K562 (cell line): ENCODE data around the gene ZNF440. TPM values are rescaled to one million over a fixed set of nuclear protein-coding genes. Genes with fewer than 3 reads are reported as not detected.
"Not testable (repeated sequence)": the region's sequence is repeated elsewhere in the genome, so short reads cannot be mapped to it uniquely, and the experiment has no call there.

ENCODE experiments used
- ATAC-seq: fragments of 200-7000 bp; cut with Tn5 transposase; 3 replicates; pipeline ENCODE4 v1.9.1; 2020; ENCODE audit warnings: moderate library complexity
- BruUV-seq: library from RNA; stranded (reverse); fragments of 400-500 nt; replicated peaks from 2 replicates; lab custom pipeline; 2021; lab: Mats Ljungman, UMichigan
- CTCF ChIA-PET: fragments of 300-600 bp; formaldehyde crosslinking; extraction: SDS; loops from one replicate; lab custom pipeline; 2021; ENCODE audit warnings: low intra/inter-chr PET ratio; lab: Yijun Ruan, JAX
- POLR2A ChIA-PET: fragments of 300-600, 350-650 bp; sonication (Branson Sonifier 250); formaldehyde crosslinking; extraction: SDS; loops from one replicate; lab custom pipeline; 2021; ENCODE audit warnings: antibody characterized with exemption, inconsistent platforms; lab: Yijun Ruan, JAX
- DNase-seq, 4 experiments: peaks; one replicate each; pipeline versions ENCODE4 v3.0.0 to v3.0.0-alpha.2; 2011 to 2018; ENCODE audit warnings: low spot score in 3 of 4, mixed read lengths in 3 of 4; ENCODE audit errors: extremely low read depth in 1 of 4
- FAIRE-seq: peaks from 2 replicates; lab custom pipeline; 2011; peaks lifted over from hg19 to GRCh38; lab: Jason Lieb, UNC
- H2AFZ ChIP-seq: 2 replicates; pipeline ENCODE4 v1.6.0; 2011; ENCODE audit warnings: low read depth, low read length, control low read depth, inconsistent platforms
- H3K27ac ChIP-seq: fragments of 200-600 bp; 3 replicates; pipeline ENCODE4 v1.8.0; 2011; ENCODE audit warnings: low read depth, mild to moderate bottlenecking, control low read depth, inconsistent platforms, low read length, moderate library complexity, mixed read lengths; ENCODE audit errors: extremely low read depth
- H3K27me3 ChIP-seq, 2 experiments: fragments of 300-600 bp in 1 of 2; 2 replicates in 1 of 2; 3 replicates in 1 of 2; pipeline versions ENCODE4 v1.6.0 to v1.8.0; 2011; ENCODE audit warnings: inconsistent platforms in 2 of 2, low read length in 2 of 2, mild to moderate bottlenecking in 1 of 2, mixed read lengths in 1 of 2, moderate library complexity in 1 of 2; ENCODE audit not compliant: control insufficient read depth in 2 of 2, insufficient read depth in 2 of 2
- H3K36me3 ChIP-seq: fragments of 300-600 bp; 3 replicates; pipeline ENCODE4 v1.8.0; 2011; ENCODE audit warnings: mild to moderate bottlenecking, low read length, inconsistent platforms; ENCODE audit not compliant: control insufficient read depth, insufficient read depth
- H3K4me1 ChIP-seq, 2 experiments: fragments of 200-600 bp in 1 of 2; replicated peaks in 1 of 2; 2 replicates in 1 of 2; 3 replicates in 1 of 2; pipeline versions ENCODE4 v1.5.1 to v1.8.0; 2011; ENCODE audit warnings: inconsistent platforms in 2 of 2, low read length in 2 of 2, mild to moderate bottlenecking in 1 of 2, mixed read lengths in 1 of 2, moderate library complexity in 1 of 2; ENCODE audit not compliant: control insufficient read depth in 2 of 2, insufficient read depth in 2 of 2
- H3K4me2 ChIP-seq: 2 replicates; pipeline ENCODE4 v1.6.1; 2011; ENCODE audit warnings: low read length, control low read depth, inconsistent platforms, mixed read lengths; ENCODE audit not compliant: insufficient read depth
- H3K4me3 ChIP-seq: fragments of 200-600 bp; sonication (generic), shearing (Covaris generic); 2 replicates; pipeline ENCODE4 v1.5.1; 2016; ENCODE audit warnings: control low read depth, inconsistent platforms
- H3K79me2 ChIP-seq: fragments of 200-600 bp; 3 replicates; pipeline ENCODE4 v1.8.0; 2011; ENCODE audit warnings: low read length, inconsistent platforms; ENCODE audit not compliant: control insufficient read depth, insufficient read depth
- H3K9ac ChIP-seq, 2 experiments: 2 replicates each; pipeline versions ENCODE4 v1.6.0 to v1.6.1; 2011; ENCODE audit warnings: low read depth in 2 of 2, low read length in 2 of 2, control low read depth in 1 of 2, inconsistent platforms in 1 of 2, mild to moderate bottlenecking in 1 of 2, mixed read lengths in 1 of 2; ENCODE audit not compliant: insufficient read depth in 1 of 2
- H3K9me1 ChIP-seq: one replicate; pipeline ENCODE4 v1.6.0; 2011; ENCODE audit warnings: inconsistent platforms, mild to moderate bottlenecking, low read length, moderate library complexity; ENCODE audit not compliant: control insufficient read depth, insufficient read depth
- H3K9me3 ChIP-seq: replicated peaks from 2 replicates; pipeline ENCODE4 v1.5.1; 2011; ENCODE audit warnings: low read depth, low read length, inconsistent platforms; ENCODE audit not compliant: control insufficient read depth, insufficient read depth
- H4K20me1 ChIP-seq: replicated peaks from 2 replicates; pipeline ENCODE4 v1.6.1; 2011; ENCODE audit warnings: low read length, inconsistent platforms, mixed read lengths; ENCODE audit not compliant: control insufficient read depth, insufficient read depth
- CBFA2T3 ChIP-seq: fragments of 450-650 bp; IDR thresholded peaks from 2 replicates; pipeline ENCODE4 v1.6.1; 2017
- CBX1 ChIP-seq: sonication (generic); IDR thresholded peaks from 2 replicates; pipeline ENCODE4 v1.6.1; 2016; ENCODE audit warnings: antibody characterized with exemption, low read depth, mild to moderate bottlenecking
- CTCF ChIP-seq, 3 experiments: IDR thresholded peaks in 2 of 3; conservative IDR thresholded peaks in 1 of 3; 2 replicates each; pipeline ENCODE4 v1.5.1; 2011 to 2012; ENCODE audit warnings: low read length in 3 of 3, mild to moderate bottlenecking in 3 of 3, control low read depth in 2 of 3, improper control_type of control experiment in 1 of 3, inconsistent platforms in 1 of 3, low read depth in 1 of 3, mixed read lengths in 1 of 3, moderate library complexity in 1 of 3; ENCODE audit not compliant: insufficient read depth in 2 of 3
- CTCFL ChIP-seq: IDR thresholded peaks from 2 replicates; pipeline ENCODE4 v1.6.1; 2011; ENCODE audit warnings: borderline replicate concordance, low read depth, mild to moderate bottlenecking, moderate library complexity, low read length; ENCODE audit not compliant: insufficient read depth, poor library complexity, severe bottlenecking
- PRMT5 ChIP-seq: sonication (generic); formaldehyde crosslinking; IDR thresholded peaks from 2 replicates; pipeline ENCODE4 v1.5.0; 2020; ENCODE audit warnings: missing genetic modification reagents
- SPI1 ChIP-seq: IDR thresholded peaks from 2 replicates; pipeline ENCODE4 v1.6.1; 2011; ENCODE audit warnings: low read depth, low read length, control low read depth, borderline replicate concordance
- ZBTB33 ChIP-seq: sonication (generic); formaldehyde crosslinking; IDR thresholded peaks from 2 replicates; pipeline ENCODE4 v1.8.1; 2023; ENCODE audit warnings: mild to moderate bottlenecking, missing genetic modification reagents
- WGBS: fragments of 100-300 bp; shearing (Covaris generic); methylation state at CpG from one replicate; pipeline ENCODE4 v1.1.6; 2016; ENCODE audit warnings: low coverage, mixed read lengths; ENCODE audit not compliant: insufficient coverage; ENCODE audit errors: missing lambda C conversion rate; 5-methylcytosine and 5-hydroxymethylcytosine counted together
- in situ Hi-C: fragments of 300-500 bp; cut with MboI; formaldehyde crosslinking; loops from 4 replicates; pipeline ENCODE4 v1.15.0; 2018; ENCODE audit warnings: inconsistent platforms, mixed read lengths
- intact Hi-C: fragments of 100-400 bp; cut with micrococcal nuclease; formaldehyde crosslinking; loops from 2 replicates; pipeline ENCODE4 v1.14.2; 2022
- polyA plus RNA-seq, 8 experiments: library from polyadenylated mRNA; depleted of rRNA in 4 of 8; stranded (reverse) in 5 of 8; unstranded in 3 of 8; fragments of >200 nt; fragmentation: Nextera tagmentation in 2 of 8; fragmentation: Illumina TruSeq in 1 of 8; extraction: Ambion mirVana in 2 of 8; extraction: Trizol in 1 of 8; gene quantifications; 2 replicates each; pipeline versions ENCODE4 v1.2.1 to v1.2.3, GENCODE V29; 2011 to 2014; ENCODE audit warnings: inconsistent platforms in 1 of 8, missing spikeins in 1 of 8
- total RNA-seq, 7 experiments: library from RNA; depleted of rRNA in 6 of 7; stranded (reverse); fragments of >200 nt in 6 of 7; fragmentation: Illumina TruSeq in 2 of 7; extraction: Trizol in 2 of 7; gene quantifications; 2 replicates each; pipeline versions ENCODE4 v1.2.1 to v1.2.3, GENCODE V29; 2011 to 2021; ENCODE audit warnings: low replicate concordance in 1 of 7

The ZNF440 gene
- total and polyA plus RNA-seq, 9 of the 15 experiments (the other 6 are each of a cell fraction or from before 2014, with no cell fraction given) = 5.9 to 32.6 (median 13.4) TPM

GRCh38 chr19:11769995-11770394 lies 44.1 kb upstream of the ZNF440 start (continued):
- TF ChIP-seq CBFA2T3 (no peak), PRMT5 (CRISPR knock-in tag) (no peak), ZBTB33 (CRISPR knock-in tag) (peak; percentile 48; the same call in 1 of the 2 replicates), SPI1 (peak; percentile 27; the same call in 1 of the 2 replicates)

GRCh38 chr19:11771520-11771919 lies 42.6 kb upstream of the ZNF440 start:
- H3K36me3 ChIP-seq, FAIRE-seq, H3K27ac ChIP-seq, in situ Hi-C loops, BruUV-seq, CTCF ChIA-PET, H2AFZ ChIP-seq, H3K4me2 ChIP-seq, H3K4me3 ChIP-seq, H3K9me1 ChIP-seq, intact Hi-C loops, ATAC-seq, H3K27me3 ChIP-seq, H4K20me1 ChIP-seq, H3K9ac ChIP-seq, POLR2A ChIA-PET: not testable (repeated sequence)
- TF ChIP-seq CTCFL (peak; percentile 21), ZBTB33 (CRISPR knock-in tag) (peak; percentile 97), CBX1 (0 out of 2 replicates have a peak, but pooled peaks have one; percentile 20), CTCF (IDR thresholded peaks at IDR 0.05 in 2 of 3, conservative IDR thresholded peaks at IDR 0.05 in 1 of 3; ENCODE audit: insufficient read depth in 2 of 3, low read depth in 1 of 3, low read length in 3 of 3) (peak; percentile 17 to 41 (median 39); a peak in 5 of 6 replicates)
- peaks cover 7 to 14% of the 10 kb centered on the region in 2 experiments for H3K4me1 ChIP-seq
- peaks cover 34% of the 10 kb centered on the region for H3K79me2 ChIP-seq
- peaks cover 16% of the 10 kb centered on the region for H3K9me3 ChIP-seq
- 81% methylated on average over 11 of the region's 11 CpGs for WGBS
- peak in 1 of 4 experiments; percentile 28 for DNase-seq
